AG20443 (cell line): ENCODE measurements around the gene MGAT5.

Experiments
- DNase-seq: peaks from one replicate; pipeline ENCODE4 v3.0.0; 2012; ENCODE audit warnings: low spot score, mixed read lengths

Gene MGAT5

GRCh38 chr2:134367213-134367612, 113.3 kb downstream of the MGAT5 start:
- DNase-seq = no peak

GRCh38 chr2:134368009-134368817, 114.3 kb downstream of the MGAT5 start:
- no peak for DNase-seq

- no peak for DNase-seq
Measured at GRCh38 chr2:134369220-134369902, 115.5 kb downstream of the MGAT5 start.

- DNase-seq = no peak
Measured at GRCh38 chr2:134370655-134371445, 117.0 kb downstream of the MGAT5 start.

- no peak for DNase-seq
Measured at GRCh38 chr2:134372141-134372540, 118.3 kb downstream of the MGAT5 start.

- DNase-seq = peak; percentile 86
Measured at GRCh38 chr2:134372611-134373131, 118.8 kb downstream of the MGAT5 start.

- no peak for DNase-seq
Measured at GRCh38 chr2:134375935-134376334, 122.1 kb downstream of the MGAT5 start.

- no peak for DNase-seq
Measured at GRCh38 chr2:134377730-134378129, 123.9 kb downstream of the MGAT5 start.

- DNase-seq = no peak
Measured at GRCh38 chr2:134379293-134379692, 125.4 kb downstream of the MGAT5 start.

GRCh38 chr2:134379722-134380121, 125.8 kb downstream of the MGAT5 start:
- no peak for DNase-seq

GRCh38 chr2:134381141-134381540, 127.3 kb downstream of the MGAT5 start:
- no peak for DNase-seq

GRCh38 chr2:134384131-134384530, 130.3 kb downstream of the MGAT5 start:
- no peak for DNase-seq

- DNase-seq = no peak
Measured at GRCh38 chr2:134385195-134385594, 131.3 kb downstream of the MGAT5 start.

GRCh38 chr2:134386310-134386709, 132.4 kb downstream of the MGAT5 start:
- no peak for DNase-seq

GRCh38 chr2:134389381-134389780, 135.5 kb downstream of the MGAT5 start:
- DNase-seq = no peak

GRCh38 chr2:134391751-134392160, 137.9 kb downstream of the MGAT5 start:
- DNase-seq = no peak

- no peak for DNase-seq
Measured at GRCh38 chr2:134392442-134393074, 138.7 kb downstream of the MGAT5 start.

- peak; percentile 41 for DNase-seq
Measured at GRCh38 chr2:134393075-134393461, 139.2 kb downstream of the MGAT5 start.

GRCh38 chr2:134395779-134396178, 141.9 kb downstream of the MGAT5 start:
- DNase-seq = no peak

GRCh38 chr2:134396493-134396892, 142.6 kb downstream of the MGAT5 start:
- DNase-seq = no peak

- no peak for DNase-seq
Measured at GRCh38 chr2:134397146-134397896, 143.4 kb downstream of the MGAT5 start.
